DOHH2 (cell line): ENCODE results near the gene TMEM229A.
"Not testable (repeated sequence)": the region's sequence is repeated elsewhere in the genome, so short reads cannot be mapped to it uniquely, and the experiment has no call there.

Source experiments
- H3F3A ChIP-seq: fragments of 200-600 bp; sonication (generic), shearing (Covaris generic); 2 replicates; pipeline ENCODE4 v1.6.0; 2016; ENCODE audit warnings: antibody characterized with exemption, mild to moderate bottlenecking; ENCODE audit not compliant: control insufficient read depth, insufficient read depth
- H3K27ac ChIP-seq: fragments of 200-600 bp; sonication (generic); 2 replicates; pipeline ENCODE4 v1.5.1; 2014; ENCODE audit warnings: low read depth, mild to moderate bottlenecking, low read length, moderate library complexity
- H3K27me3 ChIP-seq: fragments of 200-600 bp; sonication (generic); 2 replicates; pipeline ENCODE4 v1.6.1; 2014; ENCODE audit warnings: mild to moderate bottlenecking, low read length, mixed read lengths; ENCODE audit not compliant: control insufficient read depth
- H3K36me3 ChIP-seq: fragments of 200-600 bp; sonication (generic); 2 replicates; pipeline ENCODE4 v1.6.1; 2014; ENCODE audit warnings: mild to moderate bottlenecking, low read length, moderate library complexity, mixed read lengths; ENCODE audit not compliant: control insufficient read depth
- H3K4me1 ChIP-seq: fragments of 200-600 bp; sonication (generic); 2 replicates; pipeline ENCODE4 v1.6.1; 2014; ENCODE audit warnings: mild to moderate bottlenecking, low read length, mixed read lengths; ENCODE audit not compliant: control insufficient read depth
- H3K4me2 ChIP-seq: fragments of 200-600 bp; sonication (generic); 2 replicates; pipeline ENCODE4 v1.6.0; 2014; ENCODE audit warnings: mild to moderate bottlenecking, low read length, moderate library complexity
- H3K4me3 ChIP-seq: fragments of 200-600 bp; sonication (generic); 2 replicates; pipeline ENCODE4 v1.5.1; 2014; ENCODE audit warnings: mild to moderate bottlenecking, low read length, mixed read lengths
- H3K79me2 ChIP-seq: fragments of 200-600 bp; sonication (generic); 2 replicates; pipeline ENCODE4 v1.6.1; 2014; ENCODE audit warnings: mild to moderate bottlenecking, low read length, mixed read lengths; ENCODE audit not compliant: control insufficient read depth
- H3K9me2 ChIP-seq: fragments of 200-600 bp; sonication (generic); replicated peaks from 2 replicates; pipeline ENCODE4 v1.6.1; 2014; ENCODE audit warnings: mild to moderate bottlenecking, low read length, mixed read lengths; ENCODE audit not compliant: control insufficient read depth
- H3K9me3 ChIP-seq: fragments of 200-600 bp; sonication (generic); 2 replicates; pipeline ENCODE4 v1.6.1; 2014; ENCODE audit warnings: antibody characterized with exemption, low read length, mixed read lengths; ENCODE audit not compliant: control insufficient read depth, insufficient read depth
- H4K20me1 ChIP-seq: fragments of 200-600 bp; sonication (generic); 2 replicates; pipeline ENCODE4 v1.6.0; 2014; ENCODE audit warnings: low read depth, mild to moderate bottlenecking, antibody characterized with exemption, low read length, moderate library complexity; ENCODE audit not compliant: control insufficient read depth, insufficient read depth
- EZH2phosphoT487 ChIP-seq: fragments of 200-600 bp; sonication (generic); IDR thresholded peaks from 2 replicates; pipeline ENCODE4 v1.6.1; 2017; ENCODE audit warnings: borderline replicate concordance, mild to moderate bottlenecking, antibody characterized with exemption, low read length, moderate library complexity, mixed read lengths
- TF ChIP-seq, protein P1 (sequence below): fragments of 200-600 bp; sonication (generic); IDR thresholded peaks from one replicate; pipeline ENCODE4 v1.5.1; 2014; ENCODE audit warnings: antibody characterized with exemption, mild to moderate bottlenecking, low read depth, low read length; ENCODE audit not compliant: poor library complexity, severe bottlenecking

Gene TMEM229A

DNA sequence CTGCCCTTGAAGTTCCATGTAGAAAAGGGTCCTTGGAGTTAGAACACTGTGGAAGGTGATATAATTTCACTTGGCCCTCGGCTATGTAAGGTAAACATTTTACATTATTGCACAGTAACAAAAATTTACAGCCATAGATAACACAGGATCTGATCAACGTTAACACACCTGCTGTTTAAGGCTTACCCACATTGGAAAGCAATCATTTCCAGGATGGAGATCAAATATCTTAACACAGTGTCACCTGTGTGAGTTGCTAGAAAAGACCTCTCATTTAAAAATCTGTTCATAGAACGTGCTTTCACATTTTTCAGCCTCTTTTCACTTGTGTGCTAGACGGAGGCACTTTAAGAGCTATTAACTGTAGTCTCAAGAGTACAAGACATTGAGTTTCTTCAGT, 1.9 kb downstream of the TMEM229A start:
- no peaks in the 10 kb centered on the region for H3K27me3 ChIP-seq
- H3K4me1 ChIP-seq: no peaks in the 10 kb centered on the region
- H3K4me3 ChIP-seq: no peak overlapping the region
- H3F3A ChIP-seq: no peaks in the 10 kb centered on the region
- H4K20me1 ChIP-seq: no peaks in the 10 kb centered on the region
- TF ChIP-seq EZH2phosphoT487: no peak
- TF ChIP-seq, protein P1, sequence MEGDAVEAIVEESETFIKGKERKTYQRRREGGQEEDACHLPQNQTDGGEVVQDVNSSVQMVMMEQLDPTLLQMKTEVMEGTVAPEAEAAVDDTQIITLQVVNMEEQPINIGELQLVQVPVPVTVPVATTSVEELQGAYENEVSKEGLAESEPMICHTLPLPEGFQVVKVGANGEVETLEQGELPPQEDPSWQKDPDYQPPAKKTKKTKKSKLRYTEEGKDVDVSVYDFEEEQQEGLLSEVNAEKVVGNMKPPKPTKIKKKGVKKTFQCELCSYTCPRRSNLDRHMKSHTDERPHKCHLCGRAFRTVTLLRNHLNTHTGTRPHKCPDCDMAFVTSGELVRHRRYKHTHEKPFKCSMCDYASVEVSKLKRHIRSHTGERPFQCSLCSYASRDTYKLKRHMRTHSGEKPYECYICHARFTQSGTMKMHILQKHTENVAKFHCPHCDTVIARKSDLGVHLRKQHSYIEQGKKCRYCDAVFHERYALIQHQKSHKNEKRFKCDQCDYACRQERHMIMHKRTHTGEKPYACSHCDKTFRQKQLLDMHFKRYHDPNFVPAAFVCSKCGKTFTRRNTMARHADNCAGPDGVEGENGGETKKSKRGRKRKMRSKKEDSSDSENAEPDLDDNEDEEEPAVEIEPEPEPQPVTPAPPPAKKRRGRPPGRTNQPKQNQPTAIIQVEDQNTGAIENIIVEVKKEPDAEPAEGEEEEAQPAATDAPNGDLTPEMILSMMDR: no peak
- no peaks in the 10 kb centered on the region for H3K9me2 ChIP-seq
- no peak overlapping the region for H3K27ac ChIP-seq
- peaks cover 7% of the 10 kb centered on the region; the same call in 1 of the 2 replicates for H3K9me3 ChIP-seq
- H3K79me2 ChIP-seq: no peaks in the 10 kb centered on the region
- no peak overlapping the region for H3K4me2 ChIP-seq
- H3K36me3 ChIP-seq: no peaks in the 10 kb centered on the region

GRCh38 chr7:124029396-124030188, 3.3 kb downstream of the TMEM229A start:
- H3K27ac ChIP-seq: no peak overlapping the region
- H4K20me1 ChIP-seq: no peaks in the 10 kb centered on the region
- H3K79me2 ChIP-seq: no peaks in the 10 kb centered on the region
- no peak for TF ChIP-seq EZH2phosphoT487
- TF ChIP-seq, protein P1: no peak
- no peaks in the 10 kb centered on the region for H3F3A ChIP-seq
- H3K4me1 ChIP-seq: no peaks in the 10 kb centered on the region
- no peak overlapping the region for H3K4me2 ChIP-seq
- H3K9me2 ChIP-seq: no peaks in the 10 kb centered on the region
- peaks cover 7% of the 10 kb centered on the region; the same call in 1 of the 2 replicates for H3K9me3 ChIP-seq
- H3K27me3 ChIP-seq: no peaks in the 10 kb centered on the region
- no peak overlapping the region for H3K4me3 ChIP-seq
- H3K36me3 ChIP-seq: no peaks in the 10 kb centered on the region

DNA sequence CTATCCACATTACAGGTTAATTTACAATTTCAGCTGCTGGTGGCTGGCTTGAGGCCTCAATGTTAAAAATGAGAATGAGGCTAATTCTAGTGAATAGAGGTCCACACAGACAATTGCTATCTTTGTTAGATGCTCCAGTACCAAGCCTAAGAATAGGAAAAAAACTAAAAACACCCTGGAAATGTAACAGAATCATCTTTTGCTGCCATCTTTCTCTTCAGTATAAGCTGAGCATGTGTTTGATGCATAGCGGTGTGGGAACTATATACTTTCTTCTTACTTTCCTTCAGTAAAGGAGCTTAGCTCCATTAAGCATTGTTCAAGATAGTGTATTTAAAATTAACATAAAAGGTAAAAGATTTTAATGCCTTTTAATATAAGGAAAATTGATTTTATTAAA, 5.6 kb downstream of the TMEM229A start:
- Histone ChIP-seq H3K4me2 (no peak overlapping the region), H3K4me1 (no peaks in the 10 kb centered on the region), H3K9me2 (no peaks in the 10 kb centered on the region), H3K27me3 (no peaks in the 10 kb centered on the region), H3K9me3 (no peaks in the 10 kb centered on the region), H3K79me2 (no peaks in the 10 kb centered on the region), H3K27ac (no peak overlapping the region), H3K36me3 (no peaks in the 10 kb centered on the region), H3K4me3 (no peak overlapping the region), H4K20me1 (no peaks in the 10 kb centered on the region), H3F3A (no peaks in the 10 kb centered on the region)
- TF ChIP-seq EZH2phosphoT487: no peak
- TF ChIP-seq, protein P1: no peak

DNA sequence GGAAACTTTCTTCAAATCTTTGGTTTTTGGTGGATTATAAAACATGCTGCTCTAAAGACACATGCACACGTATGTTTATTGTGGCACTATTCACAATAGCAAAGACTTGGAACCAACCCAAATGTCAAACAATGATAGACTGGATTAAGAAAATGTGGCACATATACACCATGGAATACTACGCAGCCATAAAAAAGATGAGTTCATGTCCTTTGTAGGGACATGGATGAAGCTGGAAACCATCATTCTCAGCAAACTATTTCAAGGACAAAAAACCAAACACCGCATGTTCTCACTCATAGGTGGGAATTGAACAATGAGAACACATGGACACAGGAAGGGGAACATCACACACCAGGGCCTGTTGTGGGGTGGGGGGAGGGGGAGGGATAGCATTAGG, 8.5 kb downstream of the TMEM229A start:
- H3F3A ChIP-seq, H3K4me1 ChIP-seq, H3K79me2 ChIP-seq, H3K27me3 ChIP-seq, H3K27ac ChIP-seq, H3K9me3 ChIP-seq, H3K9me2 ChIP-seq, H4K20me1 ChIP-seq, H3K4me3 ChIP-seq, H3K36me3 ChIP-seq, H3K4me2 ChIP-seq: not testable (repeated sequence)
